Peyer's patch (tissue), 4 donors: Measurements from ENCODE around the gene PCBP3. TPM values are rescaled to one million over a fixed set of nuclear protein-coding genes. Genes with fewer than 3 reads are reported as not detected.

ENCODE experiments used
- DNase-seq, 3 donors: peaks; one replicate each; pipeline ENCODE4 v3.0.0-alpha.2; 2017 to 2019
- H3K27ac ChIP-seq, 4 donors: fragments of 200-600 bp; sonication (generic); one replicate each; pipeline ENCODE4 v1.5.1; 2016 to 2019
- H3K27me3 ChIP-seq, 2 donors: fragments of 200-600 bp; sonication (generic); one replicate each; pipeline ENCODE4 v1.5.1; 2019
- H3K36me3 ChIP-seq, 3 donors: fragments of 200-600 bp; sonication (generic); one replicate each; pipeline ENCODE4 v1.5.1; 2016 to 2019
- H3K4me1 ChIP-seq, 4 donors: fragments of 200-600 bp; sonication (generic); one replicate each; pipeline ENCODE4 v1.5.1; 2016 to 2019
- H3K4me3 ChIP-seq, 4 donors: fragments of 200-600 bp; sonication (generic); 1 replicate in 3 of 4; 2 replicates in 1 of 4; pipeline ENCODE4 v1.5.1; 2016 to 2019; ENCODE audit warnings: mild to moderate bottlenecking in 1 of 4
- H3K9me3 ChIP-seq, 4 donors: fragments of 200-600 bp; sonication (generic); one replicate each; pipeline ENCODE4 v1.5.1; 2016 to 2019; ENCODE audit warnings: mild to moderate bottlenecking in 1 of 4
- CTCF ChIP-seq, 6 experiments: fragments of 450-650 bp in 4 of 6; fragments of 200-600 bp in 2 of 6; sonication (generic) in 1 of 6; IDR thresholded peaks; one replicate each; pipeline ENCODE4 v1.5.1; 2017 to 2019; ENCODE audit warnings: antibody characterized with exemption in 6 of 6, mild to moderate bottlenecking in 3 of 6, moderate library complexity in 1 of 6
- POLR2A ChIP-seq, 2 donors: fragments of 450-650 bp; IDR thresholded peaks; one replicate each; pipeline ENCODE4 v1.5.1; 2017; ENCODE audit warnings: antibody characterized with exemption in 2 of 2, mild to moderate bottlenecking in 2 of 2, moderate library complexity in 2 of 2
- total RNA-seq, 4 donors: library from RNA; depleted of rRNA; stranded (reverse); fragments of >200 nt; gene quantifications; one replicate each; pipeline ENCODE4 v1.1.0, GENCODE V29; 2016

PCBP3 gene
- total RNA-seq, 4 donors from 2014 or later: 1.1 to 6.0 (median 4.4) TPM; not detected in 1

GRCh38 chr21:45699251-45699942, 55.9 kb downstream of the PCBP3 start:
- no peak for DNase-seq
- H3K27ac ChIP-seq: no peak overlapping the region
- TF ChIP-seq POLR2A (IDR thresholded peaks at IDR 0.05) (no peak), CTCF (IDR thresholded peaks at IDR 0.05) (no peak)
- no peaks in the 10 kb centered on the region for H3K9me3 ChIP-seq
- H3K36me3 ChIP-seq: no peaks in the 10 kb centered on the region
- no peaks in the 10 kb centered on the region for H3K4me1 ChIP-seq
- no peaks in the 10 kb centered on the region for H3K27me3 ChIP-seq
- no peak overlapping the region for H3K4me3 ChIP-seq

GRCh38 chr21:45699966-45700365, 56.4 kb downstream of the PCBP3 start:
- Histone ChIP-seq H3K36me3 (no peaks in the 10 kb centered on the region), H3K9me3 (no peaks in the 10 kb centered on the region), H3K4me3 (no peak overlapping the region)

GRCh38 chr21:45700461-45700860, 56.9 kb downstream of the PCBP3 start:
- Histone ChIP-seq H3K4me3 (no peak overlapping the region), H3K36me3 (no peaks in the 10 kb centered on the region), H3K27me3 (no peaks in the 10 kb centered on the region), H3K9me3 (no peaks in the 10 kb centered on the region), H3K4me1 (no peaks in the 10 kb centered on the region), H3K27ac (no peak overlapping the region)
- TF ChIP-seq POLR2A (IDR thresholded peaks at IDR 0.05) (no peak), CTCF (IDR thresholded peaks at IDR 0.05) (no peak)
- no peak for DNase-seq

More at GRCh38 chr21:45699966-45700365, 56.4 kb downstream of the PCBP3 start:
- Histone ChIP-seq H3K27ac (no peak overlapping the region), H3K27me3 (no peaks in the 10 kb centered on the region), H3K4me1 (no peaks in the 10 kb centered on the region)
- TF ChIP-seq CTCF (IDR thresholded peaks at IDR 0.05) (no peak), POLR2A (IDR thresholded peaks at IDR 0.05) (no peak)
- no peak for DNase-seq

- DNase-seq: no peak
- TF ChIP-seq POLR2A (IDR thresholded peaks at IDR 0.05): no peak
- no peak for TF ChIP-seq CTCF (IDR thresholded peaks at IDR 0.05)
- H3K4me1 ChIP-seq: no peaks in the 10 kb centered on the region
Observed at GRCh38 chr21:45704311-45705108, 61.0 kb downstream of the PCBP3 start.

GRCh38 chr21:45706299-45706698, 62.8 kb downstream of the PCBP3 start:
- DNase-seq: no peak
- Histone ChIP-seq H3K27ac (no peak overlapping the region), H3K9me3 (no peaks in the 10 kb centered on the region)

More at GRCh38 chr21:45704311-45705108, 61.0 kb downstream of the PCBP3 start:
- Histone ChIP-seq H3K9me3 (no peaks in the 10 kb centered on the region), H3K27ac (no peak overlapping the region), H3K36me3 (no peaks in the 10 kb centered on the region), H3K4me3 (no peak overlapping the region), H3K27me3 (no peaks in the 10 kb centered on the region)

More at GRCh38 chr21:45706299-45706698, 62.8 kb downstream of the PCBP3 start:
- no peaks in the 10 kb centered on the region for H3K27me3 ChIP-seq
- TF ChIP-seq CTCF (IDR thresholded peaks at IDR 0.05): no peak
- no peak for TF ChIP-seq POLR2A (IDR thresholded peaks at IDR 0.05)
- H3K4me1 ChIP-seq: no peaks in the 10 kb centered on the region
- H3K36me3 ChIP-seq: no peaks in the 10 kb centered on the region
- H3K4me3 ChIP-seq: no peak overlapping the region
